Measurements from ENCODE around the gene C16orf96.

DNA sequence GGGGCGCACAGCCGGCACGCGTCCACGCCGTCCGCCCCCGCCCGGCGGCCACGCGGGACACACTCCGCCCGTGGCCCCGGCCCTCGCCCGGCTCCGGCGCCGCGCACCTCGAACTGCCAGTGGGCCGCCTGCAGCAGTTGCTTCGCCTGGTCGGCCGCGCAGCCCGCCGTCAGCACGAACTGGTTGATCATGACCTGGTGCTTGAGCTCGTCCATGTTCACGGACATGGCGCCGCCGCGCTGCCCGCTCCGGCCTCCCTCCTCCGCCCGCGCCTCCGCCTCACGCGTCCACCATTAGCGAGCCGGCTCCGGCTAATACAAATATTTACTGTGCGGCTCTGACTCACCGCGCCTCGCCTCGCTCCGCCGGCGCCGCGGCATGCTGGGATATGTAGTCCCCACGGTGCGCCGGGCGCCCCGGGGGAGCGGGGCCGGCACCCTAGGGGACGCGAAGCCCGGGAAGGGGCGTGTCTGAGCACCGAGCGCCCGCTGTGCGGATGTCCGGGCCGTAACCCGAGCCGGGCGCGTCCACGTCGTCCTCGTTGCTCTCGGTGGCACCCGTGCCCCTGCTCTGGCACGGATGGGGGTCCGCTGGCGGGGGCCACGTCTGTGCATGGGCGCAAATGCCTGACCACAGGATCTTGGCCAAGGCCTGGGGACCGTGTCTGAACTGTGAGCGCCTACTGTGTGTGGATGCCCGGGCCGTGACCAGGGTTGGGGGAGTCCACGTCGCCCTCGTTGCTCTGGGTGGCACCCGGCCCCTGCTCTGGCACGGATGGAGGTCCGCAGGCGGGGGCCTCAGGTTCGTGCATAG is 58.6 kb downstream of the C16orf96 start, which contains the start of gene UBALD1:
- TF ChIP-seq, protein P1, sequence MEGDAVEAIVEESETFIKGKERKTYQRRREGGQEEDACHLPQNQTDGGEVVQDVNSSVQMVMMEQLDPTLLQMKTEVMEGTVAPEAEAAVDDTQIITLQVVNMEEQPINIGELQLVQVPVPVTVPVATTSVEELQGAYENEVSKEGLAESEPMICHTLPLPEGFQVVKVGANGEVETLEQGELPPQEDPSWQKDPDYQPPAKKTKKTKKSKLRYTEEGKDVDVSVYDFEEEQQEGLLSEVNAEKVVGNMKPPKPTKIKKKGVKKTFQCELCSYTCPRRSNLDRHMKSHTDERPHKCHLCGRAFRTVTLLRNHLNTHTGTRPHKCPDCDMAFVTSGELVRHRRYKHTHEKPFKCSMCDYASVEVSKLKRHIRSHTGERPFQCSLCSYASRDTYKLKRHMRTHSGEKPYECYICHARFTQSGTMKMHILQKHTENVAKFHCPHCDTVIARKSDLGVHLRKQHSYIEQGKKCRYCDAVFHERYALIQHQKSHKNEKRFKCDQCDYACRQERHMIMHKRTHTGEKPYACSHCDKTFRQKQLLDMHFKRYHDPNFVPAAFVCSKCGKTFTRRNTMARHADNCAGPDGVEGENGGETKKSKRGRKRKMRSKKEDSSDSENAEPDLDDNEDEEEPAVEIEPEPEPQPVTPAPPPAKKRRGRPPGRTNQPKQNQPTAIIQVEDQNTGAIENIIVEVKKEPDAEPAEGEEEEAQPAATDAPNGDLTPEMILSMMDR (IDR thresholded peaks at IDR 0.05), result no peak
- no peak for TF ChIP-seq EZH2 (IDR thresholded peaks at IDR 0.05; ENCODE audit: borderline replicate concordance, insufficient read depth, low read depth, low read length, poor library complexity, severe bottlenecking)
